Right lobe of liver (tissue), 4 donors: ENCODE data around the gene TIMMDC1.

ENCODE experiments used
- POLR2A ChIP-seq: fragments of 450-650 bp; IDR thresholded peaks from one replicate; pipeline ENCODE4 v1.6.1; 2017; ENCODE audit warnings: antibody characterized with exemption, mild to moderate bottlenecking
- TF ChIP-seq, protein P1 (sequence below), 4 donors: fragments of 200-600 bp in 3 of 4; fragments of 450-650 bp in 1 of 4; IDR thresholded peaks; one replicate each; pipeline versions ENCODE4 v1.5.1 to v1.8.0; 2016 to 2022; ENCODE audit warnings: antibody characterized with exemption in 4 of 4, mild to moderate bottlenecking in 2 of 4
- donor health status: DM: no; HTN: no; CAD: no.
- donor health status: DM: no; HTN: no; CAD: no.
- donor health status: DM: no; HTN: yes; CAD: no.

DNA sequence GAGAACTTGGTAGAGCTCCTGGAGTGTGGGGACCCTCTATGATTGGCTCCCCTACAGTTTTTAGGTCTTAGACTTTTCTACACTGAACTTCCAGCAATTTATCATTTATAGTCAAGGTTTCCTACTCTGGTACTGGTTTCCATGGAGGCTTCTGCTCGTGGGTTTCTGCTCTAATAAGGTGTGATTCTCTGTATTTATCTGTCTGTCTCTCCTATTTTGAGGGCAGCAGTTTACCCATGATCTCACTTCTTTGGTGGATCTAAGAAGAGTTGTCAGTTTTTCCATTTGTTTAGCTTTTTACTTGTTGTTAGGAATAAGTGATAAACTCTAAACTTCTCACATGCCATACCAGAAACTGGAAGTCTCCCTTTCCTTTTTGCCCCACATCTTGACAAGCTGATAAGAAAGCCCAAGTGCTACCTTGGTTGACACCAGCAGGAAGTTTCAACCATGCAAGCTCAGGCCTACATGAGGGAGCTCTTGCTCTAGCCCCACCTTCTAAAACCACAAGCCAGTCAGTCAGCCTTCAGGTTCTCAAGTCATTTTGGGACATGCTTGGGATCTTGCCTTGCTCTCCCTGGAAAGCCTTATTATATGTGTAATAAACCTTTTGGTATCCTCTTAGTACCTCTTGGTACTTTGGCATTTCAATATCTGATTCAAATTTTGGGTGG, 10.0 kb downstream of the TIMMDC1 start:
- no peak for TF ChIP-seq POLR2A
- TF ChIP-seq, protein P1, sequence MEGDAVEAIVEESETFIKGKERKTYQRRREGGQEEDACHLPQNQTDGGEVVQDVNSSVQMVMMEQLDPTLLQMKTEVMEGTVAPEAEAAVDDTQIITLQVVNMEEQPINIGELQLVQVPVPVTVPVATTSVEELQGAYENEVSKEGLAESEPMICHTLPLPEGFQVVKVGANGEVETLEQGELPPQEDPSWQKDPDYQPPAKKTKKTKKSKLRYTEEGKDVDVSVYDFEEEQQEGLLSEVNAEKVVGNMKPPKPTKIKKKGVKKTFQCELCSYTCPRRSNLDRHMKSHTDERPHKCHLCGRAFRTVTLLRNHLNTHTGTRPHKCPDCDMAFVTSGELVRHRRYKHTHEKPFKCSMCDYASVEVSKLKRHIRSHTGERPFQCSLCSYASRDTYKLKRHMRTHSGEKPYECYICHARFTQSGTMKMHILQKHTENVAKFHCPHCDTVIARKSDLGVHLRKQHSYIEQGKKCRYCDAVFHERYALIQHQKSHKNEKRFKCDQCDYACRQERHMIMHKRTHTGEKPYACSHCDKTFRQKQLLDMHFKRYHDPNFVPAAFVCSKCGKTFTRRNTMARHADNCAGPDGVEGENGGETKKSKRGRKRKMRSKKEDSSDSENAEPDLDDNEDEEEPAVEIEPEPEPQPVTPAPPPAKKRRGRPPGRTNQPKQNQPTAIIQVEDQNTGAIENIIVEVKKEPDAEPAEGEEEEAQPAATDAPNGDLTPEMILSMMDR (IDR thresholded peaks at IDR 0.05) = no peak
